ENCODE measurements around the gene TDRD6.

TDRD6 gene, protein sequence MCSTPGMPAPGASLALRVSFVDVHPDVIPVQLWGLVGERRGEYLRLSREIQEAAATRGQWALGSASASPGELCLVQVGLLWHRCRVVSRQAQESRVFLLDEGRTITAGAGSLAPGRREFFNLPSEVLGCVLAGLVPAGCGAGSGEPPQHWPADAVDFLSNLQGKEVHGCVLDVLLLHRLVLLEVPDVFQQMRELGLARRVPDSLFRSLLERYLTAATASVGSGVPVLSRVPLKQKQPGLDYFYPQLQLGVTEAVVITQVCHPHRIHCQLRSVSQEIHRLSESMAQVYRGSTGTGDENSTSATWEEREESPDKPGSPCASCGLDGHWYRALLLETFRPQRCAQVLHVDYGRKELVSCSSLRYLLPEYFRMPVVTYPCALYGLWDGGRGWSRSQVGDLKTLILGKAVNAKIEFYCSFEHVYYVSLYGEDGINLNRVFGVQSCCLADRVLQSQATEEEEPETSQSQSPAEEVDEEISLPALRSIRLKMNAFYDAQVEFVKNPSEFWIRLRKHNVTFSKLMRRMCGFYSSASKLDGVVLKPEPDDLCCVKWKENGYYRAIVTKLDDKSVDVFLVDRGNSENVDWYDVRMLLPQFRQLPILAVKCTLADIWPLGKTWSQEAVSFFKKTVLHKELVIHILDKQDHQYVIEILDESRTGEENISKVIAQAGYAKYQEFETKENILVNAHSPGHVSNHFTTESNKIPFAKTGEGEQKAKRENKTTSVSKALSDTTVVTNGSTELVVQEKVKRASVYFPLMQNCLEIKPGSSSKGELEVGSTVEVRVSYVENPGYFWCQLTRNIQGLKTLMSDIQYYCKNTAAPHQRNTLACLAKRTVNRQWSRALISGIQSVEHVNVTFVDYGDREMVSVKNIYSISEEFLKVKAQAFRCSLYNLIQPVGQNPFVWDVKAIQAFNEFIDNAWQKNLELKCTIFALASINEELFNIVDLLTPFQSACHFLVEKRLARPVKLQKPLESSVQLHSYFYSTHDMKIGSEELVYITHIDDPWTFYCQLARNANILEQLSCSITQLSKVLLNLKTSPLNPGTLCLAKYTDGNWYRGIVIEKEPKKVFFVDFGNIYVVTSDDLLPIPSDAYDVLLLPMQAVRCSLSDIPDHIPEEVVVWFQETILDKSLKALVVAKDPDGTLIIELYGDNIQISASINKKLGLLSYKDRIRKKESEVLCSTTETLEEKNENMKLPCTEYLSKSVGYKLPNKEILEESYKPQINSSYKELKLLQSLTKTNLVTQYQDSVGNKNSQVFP (N-terminal part only)

GRCh38 chr6:46687619-46688097 lies at the start of gene TDRD6:
TDRD6 (plus strand) TSS chr6:46687885; CDS start chr6:46688129, 244 bp downstream.
- H3K27me3 ChIP-seq (ENCODE audit: low read depth, low read length), result peaks cover 13% of the 10 kb centered on the region
- H3K4me3 ChIP-seq (ENCODE audit: low read length), result no peak within 1 kb of the TSS
- no peak within 1 kb of the TSS for H3K27ac ChIP-seq (ENCODE audit: low read length)
- H3K4me1 ChIP-seq (ENCODE audit: low read length), result no peaks in the 10 kb centered on the region
- H3K9ac ChIP-seq (ENCODE audit: low read length), result no peak within 1 kb of the TSS
- no peaks in the 10 kb centered on the region for H3K36me3 ChIP-seq (replicated peaks; ENCODE audit: low read depth, low read length)
- no peak within 1 kb of the TSS for H2AFZ ChIP-seq (ENCODE audit: low read depth, low read length)
- H3K79me2 ChIP-seq (ENCODE audit: low read length), result no peaks in the 10 kb centered on the region
- H4K20me1 ChIP-seq (ENCODE audit: insufficient read depth, low read length), result no peaks in the 10 kb centered on the region
- H3K4me2 ChIP-seq (ENCODE audit: low read length), result no peak within 1 kb of the TSS
- H3K9me3 ChIP-seq (ENCODE audit: insufficient read depth, low read length), result no peaks in the 10 kb centered on the region
- TF ChIP-seq EZH2phosphoT487 (IDR thresholded peaks at IDR 0.05; ENCODE audit: low read depth), result no peak
- no peak for TF ChIP-seq CTCF (IDR thresholded peaks at IDR 0.05; ENCODE audit: low read depth, low read length)

DNA sequence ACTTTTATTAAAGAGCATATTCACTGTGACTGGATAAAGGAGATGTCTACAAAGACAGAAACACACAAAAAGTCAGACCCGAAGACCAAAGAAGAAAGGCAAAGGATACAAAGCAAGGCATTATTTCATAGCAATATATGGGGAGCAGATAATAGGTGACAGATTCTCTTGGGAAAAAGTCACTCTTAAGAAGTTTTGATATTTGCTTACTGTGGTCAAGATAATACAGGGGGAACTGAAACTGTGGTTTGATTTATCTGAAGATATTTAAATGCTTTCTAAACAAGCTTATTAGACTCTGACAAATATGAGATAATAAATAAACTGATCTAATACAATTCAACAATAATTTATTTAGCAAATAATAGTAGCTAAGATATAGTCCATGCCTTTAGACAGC lies 49.8 kb upstream of the TDRD6 start:
- no peak overlapping the region for H3K9ac ChIP-seq (ENCODE audit: low read length)
- H2AFZ ChIP-seq (ENCODE audit: low read depth, low read length), result no peak overlapping the region
- H3K4me3 ChIP-seq (ENCODE audit: low read length), result no peak overlapping the region
- TF ChIP-seq CTCF (IDR thresholded peaks at IDR 0.05; ENCODE audit: low read depth, low read length), result no peak
- TF ChIP-seq EZH2phosphoT487 (IDR thresholded peaks at IDR 0.05; ENCODE audit: low read depth), result no peak
- no peaks in the 10 kb centered on the region for H3K79me2 ChIP-seq (ENCODE audit: low read length)
- H3K4me1 ChIP-seq (ENCODE audit: low read length), result peaks cover 8% of the 10 kb centered on the region
- no peak overlapping the region for H3K4me2 ChIP-seq (ENCODE audit: low read length)
- H3K36me3 ChIP-seq (replicated peaks; ENCODE audit: low read depth, low read length), result no peaks in the 10 kb centered on the region
- H3K9me3 ChIP-seq (ENCODE audit: insufficient read depth, low read length), result no peaks in the 10 kb centered on the region
- no peaks in the 10 kb centered on the region for H4K20me1 ChIP-seq (ENCODE audit: insufficient read depth, low read length)
- H3K27me3 ChIP-seq (ENCODE audit: low read depth, low read length), result peaks cover 8% of the 10 kb centered on the region; the same call in 1 of the 2 replicates
- H3K27ac ChIP-seq (ENCODE audit: low read length), result no peak overlapping the region

DNA sequence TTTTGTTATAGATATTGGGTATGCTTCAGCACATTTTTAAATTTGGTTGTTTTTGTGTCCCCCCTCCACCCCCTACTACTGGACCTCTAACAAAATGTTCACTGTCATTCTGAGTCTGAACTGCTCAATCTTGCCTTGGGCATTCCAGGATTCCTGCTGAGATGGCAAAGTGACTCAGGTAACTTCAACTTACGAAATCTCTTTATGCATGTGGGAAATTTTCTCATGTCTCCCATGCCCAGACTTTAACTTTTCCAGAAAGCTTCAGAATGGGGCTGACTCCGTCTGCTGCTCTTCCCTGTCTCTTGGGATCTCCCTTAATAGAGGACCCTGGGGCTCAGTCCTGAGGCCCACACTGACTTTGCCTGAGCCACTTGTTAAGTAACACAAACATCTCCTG lies 49.0 kb upstream of the TDRD6 start:
- Histone ChIP-seq H3K36me3 (replicated peaks; ENCODE audit: low read depth, low read length) (no peaks in the 10 kb centered on the region), H3K27ac (ENCODE audit: low read length) (no peak overlapping the region), H2AFZ (ENCODE audit: low read depth, low read length) (no peak overlapping the region), H4K20me1 (ENCODE audit: insufficient read depth, low read length) (no peaks in the 10 kb centered on the region), H3K9me3 (ENCODE audit: insufficient read depth, low read length) (no peaks in the 10 kb centered on the region), H3K79me2 (ENCODE audit: low read length) (no peaks in the 10 kb centered on the region), H3K4me2 (ENCODE audit: low read length) (no peak overlapping the region), H3K9ac (ENCODE audit: low read length) (no peak overlapping the region), H3K4me3 (ENCODE audit: low read length) (no peak overlapping the region), H3K27me3 (ENCODE audit: low read depth, low read length) (peaks cover 8% of the 10 kb centered on the region; the same call in 1 of the 2 replicates), H3K4me1 (ENCODE audit: low read length) (peaks cover 15% of the 10 kb centered on the region)
- TF ChIP-seq CTCF (IDR thresholded peaks at IDR 0.05; ENCODE audit: low read depth, low read length) (no peak), EZH2phosphoT487 (IDR thresholded peaks at IDR 0.05; ENCODE audit: low read depth) (no peak)
